GM12878 (cell line): ENCODE data around the gene COPZ2. TPM values are rescaled to one million over a fixed set of nuclear protein-coding genes. Genes with fewer than 3 reads are reported as not detected.

Source experiments
- ATF7 ChIP-seq: fragments of 450-650 bp; IDR thresholded peaks from 2 replicates; pipeline ENCODE4 v1.6.1; 2016; ENCODE audit warnings: low read depth, mild to moderate bottlenecking
- BHLHE40 ChIP-seq, 2 experiments: fragments of 450-650 bp in 1 of 2; IDR thresholded peaks; 2 replicates each; pipeline ENCODE4 v1.6.1; 2011 to 2017; ENCODE audit warnings: low read depth in 2 of 2, borderline replicate concordance in 1 of 2, improper control_type of control experiment in 1 of 2, low read length in 1 of 2, mild to moderate bottlenecking in 1 of 2
- CBFB ChIP-seq: IDR thresholded peaks from 2 replicates; pipeline ENCODE4 v1.6.1; 2016; ENCODE audit warnings: antibody characterized with exemption, low read depth
- CREB1 ChIP-seq: IDR thresholded peaks from 2 replicates; pipeline ENCODE4 v1.6.1; 2012; ENCODE audit warnings: low read depth, mild to moderate bottlenecking, inconsistent platforms
- DPF2 ChIP-seq: fragments of 450-650 bp; IDR thresholded peaks from 2 replicates; pipeline ENCODE4 v1.6.1; 2017; ENCODE audit warnings: mild to moderate bottlenecking
- E2F8 ChIP-seq: fragments of 450-650 bp; IDR thresholded peaks from 2 replicates; pipeline ENCODE4 v1.6.1; 2018; ENCODE audit warnings: mild to moderate bottlenecking, low read depth, moderate library complexity; ENCODE audit not compliant: partially characterized antibody
- E4F1 ChIP-seq: fragments of 450-650 bp; IDR thresholded peaks from 2 replicates; pipeline ENCODE4 v1.6.1; 2018; ENCODE audit warnings: borderline replicate concordance, mild to moderate bottlenecking; ENCODE audit not compliant: partially characterized antibody
- EZH2 ChIP-seq: IDR thresholded peaks from 2 replicates; pipeline ENCODE4 v1.6.1; 2012; ENCODE audit warnings: low read depth, mild to moderate bottlenecking, control low read depth, inconsistent platforms, low read length, borderline replicate concordance; ENCODE audit not compliant: control insufficient read depth
- MEF2B ChIP-seq: fragments of 450-650 bp; IDR thresholded peaks from 2 replicates; pipeline ENCODE4 v1.6.1; 2018; ENCODE audit warnings: mild to moderate bottlenecking, moderate library complexity; ENCODE audit not compliant: partially characterized antibody, poor library complexity, severe bottlenecking
- MTA2 ChIP-seq: fragments of 450-650 bp; IDR thresholded peaks from 2 replicates; pipeline ENCODE4 v1.6.1; 2016; ENCODE audit warnings: low read depth, mild to moderate bottlenecking, moderate library complexity
- MXI1 ChIP-seq: fragments of 150-350 bp; IDR thresholded peaks from 2 replicates; pipeline ENCODE4 v1.6.1; 2011; ENCODE audit warnings: low read depth, mild to moderate bottlenecking, inconsistent platforms, low read length, improper control_type of control experiment
- NFXL1 ChIP-seq: fragments of 450-650 bp; IDR thresholded peaks from 2 replicates; pipeline ENCODE4 v1.6.1; 2017; ENCODE audit warnings: antibody characterized with exemption, mild to moderate bottlenecking, borderline replicate concordance
- NR2C1 ChIP-seq: fragments of 450-650 bp; IDR thresholded peaks from 2 replicates; pipeline ENCODE4 v1.6.1; 2017; ENCODE audit warnings: antibody characterized with exemption, mild to moderate bottlenecking, moderate library complexity
- SMAD1 ChIP-seq: fragments of 450-650 bp; IDR thresholded peaks from 2 replicates; pipeline ENCODE4 v1.6.1; 2018; ENCODE audit warnings: mild to moderate bottlenecking, low read depth; ENCODE audit not compliant: partially characterized antibody
- SRF ChIP-seq, 2 experiments: IDR thresholded peaks; 2 replicates each; pipeline ENCODE4 v1.6.1; 2011; ENCODE audit warnings: low read depth in 2 of 2, low read length in 2 of 2, mild to moderate bottlenecking in 1 of 2, moderate library complexity in 1 of 2
- STAT3 ChIP-seq: IDR thresholded peaks from 2 replicates; pipeline ENCODE4 v1.6.1; 2011; ENCODE audit warnings: low read depth, low read length, improper control_type of control experiment
- SUZ12 ChIP-seq: fragments of 200-600 bp; sonication (generic); IDR thresholded peaks from one replicate; pipeline ENCODE4 v1.6.1; 2018; ENCODE audit warnings: antibody characterized with exemption, mild to moderate bottlenecking; ENCODE audit not compliant: unreplicated experiment
- USF1 ChIP-seq: IDR thresholded peaks from 2 replicates; pipeline ENCODE4 v1.6.1; 2011; ENCODE audit warnings: borderline replicate concordance, low read depth, mild to moderate bottlenecking, moderate library complexity, mixed read lengths, low read length; ENCODE audit not compliant: insufficient read depth; ENCODE audit errors: extremely low read length
- WRNIP1 ChIP-seq: IDR thresholded peaks from 2 replicates; pipeline ENCODE4 v1.6.1; 2011; ENCODE audit warnings: low read depth, low read length, improper control_type of control experiment, borderline replicate concordance
- ZSCAN29 ChIP-seq: fragments of 450-650 bp; IDR thresholded peaks from 2 replicates; pipeline ENCODE4 v1.6.1; 2017; ENCODE audit warnings: mild to moderate bottlenecking, moderate library complexity
- polyA plus RNA-seq, 11 experiments: library from polyadenylated mRNA; depleted of rRNA in 4 of 11; unstranded in 6 of 11; stranded (reverse) in 5 of 11; fragments of >200 nt; fragmentation: Nextera tagmentation in 4 of 11; fragmentation: Illumina TruSeq in 1 of 11; extraction: Ambion mirVana in 4 of 11; extraction: Trizol in 1 of 11; gene quantifications; 1 replicate in 1 of 11; 2 replicates in 10 of 11; pipeline versions ENCODE4 v1.2.1 to v1.2.3, GENCODE V29; 2011 to 2016; ENCODE audit warnings: inconsistent platforms in 2 of 11, missing spikeins in 2 of 11, low read depth in 1 of 11
- total RNA-seq, 4 experiments: library from RNA; depleted of rRNA in 3 of 4; stranded (reverse); fragments of >200 nt in 3 of 4; fragmentation: Illumina TruSeq in 1 of 4; extraction: Trizol in 1 of 4; gene quantifications; 2 replicates each; pipeline versions ENCODE4 v1.2.1 to v1.2.3, GENCODE V29; 2013 to 2021

Gene COPZ2
- total and polyA plus RNA-seq, 10 of the 15 experiments (the other 5 are each of a cell fraction or from before 2014, with no cell fraction given) = 0.20 to 4.3 (median 2.6) TPM

GRCh38 chr17:48002266-48002915 is 35.2 kb downstream of the COPZ2 start (continued):
- peak; percentile 26 to 30; a peak in 1 of 4 replicates for TF ChIP-seq BHLHE40 (IDR thresholded peaks at IDR 0.05; ENCODE audit: borderline replicate concordance in 1 of 2, low read depth in 2 of 2, low read length in 1 of 2)
- peak; percentile 72; the same call in 1 of the 2 replicates for TF ChIP-seq MTA2
- 0 out of 4 replicates have a peak, but pooled peaks of 1 of the 2 experiments have one; percentile 41 for TF ChIP-seq SRF (IDR thresholded peaks at IDR 0.05; ENCODE audit: low read depth in 2 of 2, low read length in 2 of 2)
- no peak for TF ChIP-seq CBFB
- peak; percentile 49; the same call in 1 of the 2 replicates for TF ChIP-seq CREB1
- no peak for TF ChIP-seq ZSCAN29
- no peak for TF ChIP-seq E4F1
- TF ChIP-seq ATF7 = peak; percentile 56; the same call in 1 of the 2 replicates
- no peak for TF ChIP-seq USF1
- TF ChIP-seq WRNIP1 = no peak
- no peak for TF ChIP-seq NFXL1
- no peak for TF ChIP-seq STAT3
- no peak for TF ChIP-seq E2F8
- peak; percentile 58; the same call in 1 of the 2 replicates for TF ChIP-seq MXI1
- TF ChIP-seq MEF2B = peak; percentile 79
- TF ChIP-seq SUZ12 = no peak
- TF ChIP-seq DPF2 = peak; percentile 62; the same call in 1 of the 2 replicates
- no peak for TF ChIP-seq SMAD1
- TF ChIP-seq EZH2 = no peak
- TF ChIP-seq NR2C1 = no peak
